ENCODE results near the gene FUOM. TPM values are rescaled to one million over a fixed set of nuclear protein-coding genes. Genes with fewer than 3 reads are reported as not detected.

The FUOM gene
- total and polyA plus RNA-seq, 7 experiments from 2014 or later, result 11.2 to 24.6 (median 20.5) TPM

- Mint-ChIP-seq H3K9me3 (no peaks in the 10 kb centered on the region), H3K27me3 (no peaks in the 10 kb centered on the region), H3K36me3 (peaks cover 0 to 2% (median 0%) of the 10 kb centered on the region in 5 donors), H3K4me1 (peaks cover 5 to 17% (median 8%) of the 10 kb centered on the region in 7 donors), H3K27ac (no peak overlapping the region), H3K4me3 (no peak overlapping the region)
- Histone ChIP-seq H3K27me3 (ENCODE audit: control insufficient read depth in 2 of 2, insufficient read depth in 2 of 2, low read length in 2 of 2) (no peaks in the 10 kb centered on the region), H3K4me3 (ENCODE audit: low read length) (no peak overlapping the region), H3K36me3 (ENCODE audit: control insufficient read depth in 2 of 3, insufficient read depth in 3 of 3, low read length in 3 of 3) (no peaks in the 10 kb centered on the region), H3K4me1 (ENCODE audit: control insufficient read depth in 2 of 2, insufficient read depth in 2 of 2, low read length in 2 of 2) (peaks cover 7 to 9% of the 10 kb centered on the region in 2 donors), H3K27ac (ENCODE audit: low read depth, low read length) (no peak overlapping the region), H3K9me3 (ENCODE audit: control insufficient read depth in 2 of 3, low read length in 3 of 3) (no peaks in the 10 kb centered on the region)
- no peak for ATAC-seq
- intact Hi-C loops (cut with micrococcal nuclease), result no loop called here
- POLR2A ChIA-PET, result no interaction called here
- DNase-seq, result no peak
- CTCF ChIA-PET, result no interaction called here
Measured at GRCh38 chr10:133384071-133384470, 26.3 kb upstream of the FUOM start.

GRCh38 chr10:133383551-133383950 lies 25.7 kb upstream of the FUOM start:
- Mint-ChIP-seq H3K4me3 (no peak overlapping the region), H3K9me3 (no peaks in the 10 kb centered on the region), H3K4me1 (peaks cover 0 to 11% (median 4%) of the 10 kb centered on the region in 7 donors), H3K27me3 (no peaks in the 10 kb centered on the region), H3K27ac (no peak overlapping the region), H3K36me3 (peaks cover 0 to 2% (median 0%) of the 10 kb centered on the region in 5 donors)
- DNase-seq (no peak), ATAC-seq (no peak)
- ChIA-PET POLR2A (no interaction called here), CTCF (no interaction called here)
- no peak overlapping the region for H3K27ac ChIP-seq (ENCODE audit: low read depth, low read length)
- H3K4me3 ChIP-seq (ENCODE audit: low read length), result no peak overlapping the region
- peaks cover 4 to 6% of the 10 kb centered on the region in 2 donors for H3K4me1 ChIP-seq (ENCODE audit: control insufficient read depth in 2 of 2, insufficient read depth in 2 of 2, low read length in 2 of 2)
- intact Hi-C loops (cut with micrococcal nuclease), result no loop called here
- H3K27me3 ChIP-seq (ENCODE audit: control insufficient read depth in 2 of 2, insufficient read depth in 2 of 2, low read length in 2 of 2), result no peaks in the 10 kb centered on the region
- peaks cover 0 to 2% (median 0%) of the 10 kb centered on the region in 3 experiments for H3K36me3 ChIP-seq (ENCODE audit: control insufficient read depth in 2 of 3, insufficient read depth in 3 of 3, low read length in 3 of 3)
- no peaks in the 10 kb centered on the region for H3K9me3 ChIP-seq (ENCODE audit: control insufficient read depth in 2 of 3, low read length in 3 of 3)

- Histone ChIP-seq H3K4me3 (ENCODE audit: low read length) (no peak overlapping the region), H3K27ac (ENCODE audit: low read depth, low read length) (no peak overlapping the region), H3K36me3 (ENCODE audit: control insufficient read depth in 2 of 3, insufficient read depth in 3 of 3, low read length in 3 of 3) (peaks cover 0 to 4% (median 0%) of the 10 kb centered on the region in 3 experiments), H3K4me1 (ENCODE audit: control insufficient read depth in 2 of 2, insufficient read depth in 2 of 2, low read length in 2 of 2) (peaks cover 0 to 3% of the 10 kb centered on the region in 2 donors), H3K9me3 (ENCODE audit: control insufficient read depth in 2 of 3, low read length in 3 of 3) (no peaks in the 10 kb centered on the region), H3K27me3 (ENCODE audit: control insufficient read depth in 2 of 2, insufficient read depth in 2 of 2, low read length in 2 of 2) (no peaks in the 10 kb centered on the region)
- POLR2A ChIA-PET, result interaction anchor here (6.0 kb wide), 1 partner anchor 9 kb away, joined by 47 read pairs; no protein-coding TSS in a partner anchor
- Mint-ChIP-seq H3K9me3 (no peaks in the 10 kb centered on the region), H3K27ac (no peak overlapping the region), H3K4me1 (peaks cover 0 to 13% (median 4%) of the 10 kb centered on the region in 7 donors), H3K27me3 (peaks cover 0 to 3% (median 0%) of the 10 kb centered on the region in 5 donors), H3K36me3 (no peaks in the 10 kb centered on the region), H3K4me3 (peak overlapping the region in 3 of 10 donors; percentile 48 to 82 (median 67))
- intact Hi-C loops (cut with micrococcal nuclease), result no loop called here
- ATAC-seq (no peak), DNase-seq (no peak)
- CTCF ChIA-PET, result interaction anchor here (0.6 kb wide), 1 partner anchor 52 kb away, joined by 4 read pairs; no protein-coding TSS in a partner anchor
Measured at GRCh38 chr10:133381036-133381435, 23.2 kb upstream of the FUOM start.

GRCh38 chr10:133379801-133380666 lies 22.2 kb upstream of the FUOM start:
- Mint-ChIP-seq H3K4me3 (peak overlapping the region; percentile 29 to 83 (median 68)), H3K27ac (peak overlapping the region in 4 of 9 donors; percentile 10 to 52 (median 36)), H3K36me3 (no peaks in the 10 kb centered on the region), H3K4me1 (peaks cover 0 to 13% (median 4%) of the 10 kb centered on the region in 7 donors), H3K9me3 (no peaks in the 10 kb centered on the region), H3K27me3 (peaks cover 0 to 11% (median 0%) of the 10 kb centered on the region in 5 donors)
- intact Hi-C loops (cut with micrococcal nuclease), result loop anchor here (1.0 to 10.0 kb wide), 6 partner anchors 9 to 845 kb away; partner anchors contain the start of genes INPP5A (in 2 of the 2) and MTG1 (in 1 of the 2)
- H3K4me3 ChIP-seq (ENCODE audit: low read length), result no peak overlapping the region
- ChIA-PET CTCF (no interaction called here), POLR2A (interaction anchor here (6.0 kb wide), 1 partner anchor 10 kb away, joined by 47 read pairs; no protein-coding TSS in a partner anchor)
- H3K9me3 ChIP-seq (ENCODE audit: control insufficient read depth in 2 of 3, low read length in 3 of 3), result no peaks in the 10 kb centered on the region
- ATAC-seq (no peak), DNase-seq (peak in 1 of 9 donors; percentile 17)
- H3K4me1 ChIP-seq (ENCODE audit: control insufficient read depth in 2 of 2, insufficient read depth in 2 of 2, low read length in 2 of 2), result peaks cover 0 to 3% of the 10 kb centered on the region in 2 donors
- no peaks in the 10 kb centered on the region for H3K27me3 ChIP-seq (ENCODE audit: control insufficient read depth in 2 of 2, insufficient read depth in 2 of 2, low read length in 2 of 2)
- H3K36me3 ChIP-seq (ENCODE audit: control insufficient read depth in 2 of 3, insufficient read depth in 3 of 3, low read length in 3 of 3), result peaks cover 0 to 4% (median 0%) of the 10 kb centered on the region in 3 experiments
- H3K27ac ChIP-seq (ENCODE audit: low read depth, low read length), result peak overlapping the region; percentile 64

GRCh38 chr10:133379152-133379800 lies 21.5 kb upstream of the FUOM start, which contains the start of gene PAOX:
Gene PAOX, plus strand, starts transcription at chr10:133379262. Its CDS starts 55 bp downstream, at chr10:133379317.
- peaks cover 0 to 14% (median 7%) of the 10 kb centered on the region in 7 donors for H3K4me1 Mint-ChIP-seq
- Histone ChIP-seq H3K4me1 (ENCODE audit: control insufficient read depth in 2 of 2, insufficient read depth in 2 of 2, low read length in 2 of 2) (peaks cover 0 to 3% of the 10 kb centered on the region in 2 donors), H3K27ac (ENCODE audit: low read depth, low read length) (peak within 1 kb of the TSS; percentile 69), H3K9me3 (ENCODE audit: control insufficient read depth in 2 of 3, low read length in 3 of 3) (no peaks in the 10 kb centered on the region), H3K4me3 (ENCODE audit: low read length) (peak within 1 kb of the TSS; percentile 92), H3K27me3 (ENCODE audit: control insufficient read depth in 2 of 2, insufficient read depth in 2 of 2, low read length in 2 of 2) (no peaks in the 10 kb centered on the region), H3K36me3 (ENCODE audit: control insufficient read depth in 2 of 3, insufficient read depth in 3 of 3, low read length in 3 of 3) (peaks cover 0 to 4% (median 0%) of the 10 kb centered on the region in 3 experiments)
- CTCF ChIA-PET, result no interaction called here
- peaks cover 0 to 11% (median 0%) of the 10 kb centered on the region in 5 donors for H3K27me3 Mint-ChIP-seq
- DNase-seq (peak in 8 of 9 donors; percentile 44 to 74 (median 54)), ATAC-seq (peak; percentile 65)
- POLR2A ChIA-PET, result interaction anchor here (1.4 to 6.0 kb wide), 2 partner anchors 10 to 14 kb away, joined by 4 to 47 read pairs; no protein-coding TSS in a partner anchor
- no peaks in the 10 kb centered on the region for H3K9me3 Mint-ChIP-seq
- intact Hi-C loops (cut with micrococcal nuclease), result loop anchor here (1.0 to 10.0 kb wide), 6 partner anchors 10 to 844 kb away; partner anchors contain the start of genes INPP5A (in 2 of the 2) and MTG1 (in 1 of the 2)
- peak within 1 kb of the TSS; percentile 82 to 90 (median 86) for H3K4me3 Mint-ChIP-seq
- peak within 1 kb of the TSS in 5 of 9 donors; percentile 33 to 84 (median 75) for H3K27ac Mint-ChIP-seq
- no peaks in the 10 kb centered on the region for H3K36me3 Mint-ChIP-seq

Data from naive thymus-derived CD4-positive, alpha-beta T cell (primary cell).